Panc1 (cell line): ENCODE measurements around the gene ATF6B.
A peak's percentile ranks its signal among the peaks of the same experiment; 100 is the strongest.

Source experiments
- POLR2AphosphoS5 ChIP-seq: IDR thresholded peaks from 2 replicates; pipeline ENCODE4 v1.6.1; 2012; ENCODE audit warnings: mild to moderate bottlenecking, low read depth, low read length, moderate library complexity
- TF ChIP-seq, protein P1 (sequence below): fragments of 450-650 bp; IDR thresholded peaks from 2 replicates; pipeline ENCODE4 v1.5.1; 2017; ENCODE audit warnings: mild to moderate bottlenecking

DNA sequence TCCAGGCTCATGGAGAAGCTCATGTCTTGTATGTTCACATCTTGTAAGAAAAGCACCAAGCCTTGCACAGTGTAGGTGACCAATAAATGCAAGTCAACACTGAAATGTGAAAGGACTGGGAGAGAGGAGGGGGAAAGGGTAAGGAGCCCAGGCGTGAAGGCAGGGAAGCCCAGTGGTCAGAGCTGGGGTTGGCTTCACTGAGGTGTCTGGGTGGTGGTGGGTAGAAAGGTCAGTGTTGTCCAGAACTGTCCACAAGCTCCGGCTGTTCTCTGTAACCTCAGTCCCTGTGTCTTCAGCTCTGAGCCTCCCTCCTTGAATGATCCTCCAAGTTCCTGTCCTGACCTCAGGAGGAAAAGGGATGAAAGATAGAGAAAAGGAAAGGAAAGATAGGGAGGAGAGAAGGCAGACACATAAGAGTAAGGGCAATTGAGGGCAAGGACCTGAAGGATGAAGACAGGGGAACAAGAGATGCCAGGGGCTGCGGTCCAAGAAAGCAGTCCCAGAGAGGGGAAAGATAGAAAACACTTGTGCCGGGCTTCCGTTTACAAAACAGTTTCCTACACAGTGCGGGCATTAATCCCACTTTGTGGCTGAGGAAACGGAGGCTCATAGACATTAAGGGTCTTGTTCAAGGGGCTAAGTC lies 16.5 kb downstream of the ATF6B start:
- TF ChIP-seq, protein P1, sequence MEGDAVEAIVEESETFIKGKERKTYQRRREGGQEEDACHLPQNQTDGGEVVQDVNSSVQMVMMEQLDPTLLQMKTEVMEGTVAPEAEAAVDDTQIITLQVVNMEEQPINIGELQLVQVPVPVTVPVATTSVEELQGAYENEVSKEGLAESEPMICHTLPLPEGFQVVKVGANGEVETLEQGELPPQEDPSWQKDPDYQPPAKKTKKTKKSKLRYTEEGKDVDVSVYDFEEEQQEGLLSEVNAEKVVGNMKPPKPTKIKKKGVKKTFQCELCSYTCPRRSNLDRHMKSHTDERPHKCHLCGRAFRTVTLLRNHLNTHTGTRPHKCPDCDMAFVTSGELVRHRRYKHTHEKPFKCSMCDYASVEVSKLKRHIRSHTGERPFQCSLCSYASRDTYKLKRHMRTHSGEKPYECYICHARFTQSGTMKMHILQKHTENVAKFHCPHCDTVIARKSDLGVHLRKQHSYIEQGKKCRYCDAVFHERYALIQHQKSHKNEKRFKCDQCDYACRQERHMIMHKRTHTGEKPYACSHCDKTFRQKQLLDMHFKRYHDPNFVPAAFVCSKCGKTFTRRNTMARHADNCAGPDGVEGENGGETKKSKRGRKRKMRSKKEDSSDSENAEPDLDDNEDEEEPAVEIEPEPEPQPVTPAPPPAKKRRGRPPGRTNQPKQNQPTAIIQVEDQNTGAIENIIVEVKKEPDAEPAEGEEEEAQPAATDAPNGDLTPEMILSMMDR = no peak
- TF ChIP-seq POLR2AphosphoS5 = peak; percentile 36; the same call in 1 of the 2 replicates
